Hippocampal formation (tissue), 2 donors: Measurements from ENCODE around the gene HBA1.
"Not testable (repeated sequence)": the region's sequence is repeated elsewhere in the genome, so short reads cannot be mapped to it uniquely, and the experiment has no call there.

Experiments
- DNase-seq, 2 donors: peaks; one replicate each; lab custom pipeline; 2025; lab: John Stamatoyannopoulos, UW

The HBA1 gene

GRCh38 chr16:175011-175949 is 1.2 kb upstream of the HBA1 start:
- DNase-seq = no peak

DNA sequence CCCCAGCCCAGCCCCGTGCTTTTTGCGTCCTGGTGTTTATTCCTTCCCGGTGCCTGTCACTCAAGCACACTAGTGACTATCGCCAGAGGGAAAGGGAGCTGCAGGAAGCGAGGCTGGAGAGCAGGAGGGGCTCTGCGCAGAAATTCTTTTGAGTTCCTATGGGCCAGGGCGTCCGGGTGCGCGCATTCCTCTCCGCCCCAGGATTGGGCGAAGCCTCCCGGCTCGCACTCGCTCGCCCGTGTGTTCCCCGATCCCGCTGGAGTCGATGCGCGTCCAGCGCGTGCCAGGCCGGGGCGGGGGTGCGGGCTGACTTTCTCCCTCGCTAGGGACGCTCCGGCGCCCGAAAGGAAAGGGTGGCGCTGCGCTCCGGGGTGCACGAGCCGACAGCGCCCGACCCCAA is 474 bp upstream of the HBA1 start:
- DNase-seq = not testable (repeated sequence)

DNA sequence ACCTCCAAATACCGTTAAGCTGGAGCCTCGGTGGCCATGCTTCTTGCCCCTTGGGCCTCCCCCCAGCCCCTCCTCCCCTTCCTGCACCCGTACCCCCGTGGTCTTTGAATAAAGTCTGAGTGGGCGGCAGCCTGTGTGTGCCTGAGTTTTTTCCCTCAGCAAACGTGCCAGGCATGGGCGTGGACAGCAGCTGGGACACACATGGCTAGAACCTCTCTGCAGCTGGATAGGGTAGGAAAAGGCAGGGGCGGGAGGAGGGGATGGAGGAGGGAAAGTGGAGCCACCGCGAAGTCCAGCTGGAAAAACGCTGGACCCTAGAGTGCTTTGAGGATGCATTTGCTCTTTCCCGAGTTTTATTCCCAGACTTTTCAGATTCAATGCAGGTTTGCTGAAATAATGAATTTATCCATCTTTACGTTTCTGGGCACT is 928 bp downstream of the HBA1 start:
- DNase-seq = peak in 1 of 2 donors; percentile 100

GRCh38 chr16:177981-178667 is 1.6 kb downstream of the HBA1 start:
- DNase-seq = no peak

DNA sequence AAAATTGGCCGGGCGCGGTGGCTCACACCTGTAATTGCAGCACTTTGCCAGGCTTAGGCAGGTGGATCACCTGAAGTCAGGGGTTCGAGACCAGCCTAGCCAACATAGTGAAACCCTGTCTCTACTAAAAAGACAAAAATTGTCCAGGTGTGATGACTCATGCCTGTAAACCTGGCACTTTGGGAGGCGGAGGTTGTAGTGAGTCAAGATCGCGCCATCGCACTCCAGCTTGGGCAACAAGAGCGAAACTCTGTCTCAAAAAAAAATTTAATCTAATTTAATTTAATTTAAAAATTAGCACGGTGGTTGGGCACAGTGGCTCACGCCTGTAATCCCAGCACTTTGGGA is 2.2 kb downstream of the HBA1 start:
- DNase-seq = no peak

DNA sequence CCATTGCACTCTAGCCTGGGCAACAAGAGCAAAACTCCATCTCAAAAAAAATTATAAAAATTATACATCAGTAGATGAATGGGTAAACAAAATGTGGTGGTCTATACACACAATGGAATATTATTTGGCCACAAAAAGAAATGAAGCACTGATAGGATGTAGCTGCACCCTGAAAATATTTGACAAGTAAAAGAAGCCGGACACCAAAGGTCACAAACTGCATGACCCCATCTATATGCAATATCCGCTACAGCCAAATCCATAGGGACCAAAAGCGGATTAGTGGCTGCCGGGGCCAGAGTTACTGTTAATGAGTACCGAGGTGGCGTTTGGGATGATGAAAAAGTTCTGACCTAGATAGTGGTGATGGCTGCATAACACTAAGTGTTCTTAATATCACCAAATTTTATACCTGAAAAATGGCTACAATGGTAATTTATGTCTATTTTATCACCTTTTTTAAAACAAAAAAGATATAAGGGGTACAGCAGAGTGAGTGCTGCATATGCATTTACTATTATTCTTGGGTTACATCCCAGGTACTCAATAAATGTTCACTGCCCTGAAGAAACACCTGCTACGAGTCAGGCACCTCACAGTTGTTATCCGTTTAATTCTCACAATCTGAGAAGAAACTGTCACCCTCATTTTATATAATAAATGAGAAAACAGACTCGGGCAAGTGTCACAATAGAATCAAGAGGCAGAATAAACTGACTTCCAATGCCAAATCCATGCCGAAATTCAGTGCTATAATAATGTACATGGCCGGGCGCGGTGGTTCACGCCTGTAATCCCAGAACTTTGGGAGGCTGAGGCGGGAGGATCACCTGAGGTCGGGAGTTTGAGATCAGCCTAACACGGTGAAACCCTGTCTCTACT is 3.0 kb downstream of the HBA1 start:
- no peak for DNase-seq

GRCh38 chr16:180101-180675 is 3.7 kb downstream of the HBA1 start, which contains the start of gene HBQ1:
Gene HBQ1 (plus strand): TSS chr16:180459. CDS start chr16:180487, 28 bp downstream.
- DNase-seq = no peak

GRCh38 chr16:180681-181564 is 4.4 kb downstream of the HBA1 start:
- no peak for DNase-seq

DNA sequence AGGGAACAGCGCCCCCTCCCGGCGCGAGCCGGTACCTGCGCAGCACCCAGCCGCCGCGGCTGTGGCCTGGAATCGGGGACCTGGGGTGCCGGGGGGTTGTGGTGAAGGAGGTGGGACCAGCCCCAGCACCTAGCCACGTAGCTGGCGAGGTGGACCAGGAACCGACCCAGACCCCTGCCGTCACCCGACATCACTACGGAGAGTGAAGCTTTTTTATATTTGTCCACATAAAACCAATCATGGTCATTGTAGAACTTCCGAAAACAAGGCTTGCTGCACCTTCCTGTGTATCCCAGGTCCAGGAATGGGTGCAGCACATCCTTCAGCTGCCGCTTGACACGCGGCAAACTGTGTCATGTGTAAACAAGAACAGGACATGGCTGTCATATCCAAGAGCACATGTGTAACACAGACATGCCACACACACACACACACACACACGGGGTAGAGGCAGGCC is 5.1 kb downstream of the HBA1 start:
- DNase-seq = peak in 1 of 2 donors; percentile 55

DNA sequence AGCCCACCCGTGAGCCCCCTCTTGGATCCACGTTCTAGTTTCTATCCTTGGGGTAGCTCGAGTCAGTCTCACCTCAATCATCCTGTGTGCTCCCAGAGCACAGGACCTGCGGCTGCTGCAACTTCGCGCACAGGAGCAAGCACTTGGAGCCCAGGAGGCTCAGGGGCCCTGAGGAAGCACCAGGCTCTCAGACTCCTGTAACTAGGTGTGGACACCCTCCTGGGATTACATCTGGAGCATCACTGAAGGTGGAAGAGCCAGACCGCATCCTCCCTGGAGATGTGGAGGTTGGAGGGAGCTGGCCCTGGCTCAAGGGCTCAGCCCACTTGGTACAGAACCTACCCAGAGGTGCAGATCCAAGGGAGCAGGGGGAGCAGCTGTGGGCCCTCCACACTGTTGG is 6.5 kb downstream of the HBA1 start:
- no peak for DNase-seq

- DNase-seq = no peak
Observed at GRCh38 chr16:185213-185612, 8.7 kb downstream of the HBA1 start.

GRCh38 chr16:185691-186090 is 9.2 kb downstream of the HBA1 start:
- DNase-seq = no peak

DNA sequence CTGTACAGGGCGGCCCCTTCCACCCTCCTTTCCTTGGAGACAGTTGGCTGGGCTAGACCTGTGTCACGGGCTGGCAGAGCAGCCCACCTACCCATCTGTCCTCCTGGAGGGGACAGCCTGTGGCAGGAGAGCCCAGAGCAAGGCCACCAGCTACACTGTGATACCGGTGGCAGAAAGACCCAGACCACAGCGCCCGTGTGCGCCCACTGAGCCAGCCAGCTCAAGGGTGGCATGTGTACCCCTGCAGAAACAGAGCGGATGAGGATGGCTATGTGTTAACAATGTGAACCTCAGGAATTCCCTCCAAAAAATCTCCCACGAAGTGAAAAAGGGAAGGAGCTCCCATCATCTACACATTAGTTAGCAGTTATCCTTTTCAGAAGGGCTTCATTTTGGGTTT is 10.8 kb downstream of the HBA1 start:
- DNase-seq = no peak

- no peak for DNase-seq
Observed at GRCh38 chr16:188674-189073, 12.2 kb downstream of the HBA1 start.

DNA sequence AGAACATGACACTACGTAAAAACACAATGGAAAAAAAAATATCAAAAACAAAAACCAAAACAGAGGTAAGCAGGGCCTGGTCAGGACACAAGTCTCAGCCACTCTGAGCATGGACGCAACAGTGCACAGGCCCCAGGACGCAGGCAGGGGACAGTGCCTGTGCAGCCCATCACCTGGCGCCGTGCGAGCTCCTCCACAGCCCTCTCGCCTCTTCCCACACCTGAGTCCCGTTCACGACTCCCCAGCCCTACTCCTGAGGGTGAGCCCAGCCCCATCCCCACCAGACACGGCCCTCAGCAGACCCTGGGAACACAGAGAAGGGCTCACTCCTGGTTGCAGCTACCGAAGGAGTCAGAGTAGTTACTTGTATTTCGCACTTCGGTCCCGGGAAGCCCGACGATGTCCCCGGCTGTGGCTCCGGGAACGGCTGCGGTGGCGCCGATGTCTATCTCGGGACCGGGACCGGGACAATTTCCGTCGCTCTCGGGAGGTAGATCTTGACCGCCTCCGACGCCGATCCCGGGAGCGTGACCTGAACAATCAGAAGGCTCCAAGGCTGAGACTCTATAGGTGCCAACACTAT is 13.2 kb downstream of the HBA1 start:
- no peak for DNase-seq

DNA sequence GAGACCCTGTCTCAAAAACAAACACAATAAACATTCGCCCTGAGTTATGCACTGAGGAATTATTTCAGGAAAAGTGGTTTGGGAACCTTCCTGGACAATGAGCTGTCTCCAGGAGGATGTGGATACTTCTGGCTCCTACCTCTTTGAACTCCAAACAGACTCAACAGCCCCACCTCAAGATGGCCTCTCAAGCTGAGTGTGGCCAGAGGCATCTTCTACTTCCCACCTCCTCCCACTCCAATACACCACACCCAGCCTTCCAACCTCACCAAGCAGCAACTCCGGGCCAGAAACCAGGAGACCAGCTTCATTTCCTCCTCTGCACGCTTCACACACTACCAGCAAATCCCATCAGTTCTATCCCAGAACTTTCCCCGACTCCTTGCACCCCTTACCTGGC is 15.4 kb downstream of the HBA1 start:
- DNase-seq = no peak

GRCh38 chr16:192686-193085 is 16.2 kb downstream of the HBA1 start:
- no peak for DNase-seq

GRCh38 chr16:193441-193840 is 17.0 kb downstream of the HBA1 start:
- no peak for DNase-seq

DNA sequence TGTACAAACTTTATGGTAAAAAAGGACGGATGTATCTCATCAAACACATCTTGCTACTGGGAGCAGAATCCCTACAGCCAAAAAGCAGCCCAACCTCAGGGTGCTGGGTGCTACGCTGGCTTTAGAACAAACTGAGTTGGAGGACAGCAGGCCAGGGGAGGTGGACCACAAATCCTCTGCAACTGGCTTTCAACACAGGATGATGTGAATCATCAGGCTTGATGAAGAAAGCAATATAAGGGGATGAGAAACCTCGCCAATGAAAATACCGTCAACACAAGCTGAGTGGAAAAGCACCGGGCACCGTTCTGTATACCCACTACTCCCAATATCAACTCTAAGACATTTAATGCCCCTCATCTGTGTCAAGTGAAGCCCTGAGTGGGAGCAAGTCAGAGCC is 18.0 kb downstream of the HBA1 start:
- no peak for DNase-seq

- DNase-seq = no peak
Observed at GRCh38 chr16:200388-200787, 23.9 kb downstream of the HBA1 start.
